ENCODE measurements around the gene HEXIM1. TPM values are rescaled to one million over a fixed set of nuclear protein-coding genes. Genes with fewer than 3 reads are reported as not detected.

HEXIM1 gene
- total and polyA plus RNA-seq, 2 experiments from 2014 or later: 9.2 to 10.9 TPM

GRCh38 chr17:45177563-45177962, 29.3 kb downstream of the HEXIM1 start:
- Histone ChIP-seq H3K4me2 (no peak overlapping the region), H3K27me3 (ENCODE audit: insufficient read depth) (no peaks in the 10 kb centered on the region), H3K9me2 (ENCODE audit: insufficient read depth) (no peaks in the 10 kb centered on the region), H2AFZ (no peak overlapping the region), H3K4me1 (ENCODE audit: insufficient read depth) (peaks cover 12% of the 10 kb centered on the region), H3K36me3 (ENCODE audit: insufficient read depth) (no peaks in the 10 kb centered on the region), H3F3A (replicated peaks; ENCODE audit: low read depth) (no peaks in the 10 kb centered on the region), H3K79me2 (replicated peaks; ENCODE audit: insufficient read depth) (no peaks in the 10 kb centered on the region), H3K27ac (ENCODE audit: low read depth) (no peak overlapping the region), H3K4me3 (no peak overlapping the region), H4K20me1 (replicated peaks; ENCODE audit: insufficient read depth) (no peaks in the 10 kb centered on the region)
- Mint-ChIP-seq H3K9me3 (peaks cover 2% of the 10 kb centered on the region; the same call in 1 of the 3 replicates), H3K4me3 (no peak overlapping the region), H3K36me3 (ENCODE audit: low read depth) (no peaks in the 10 kb centered on the region), H3K27me3 (ENCODE audit: insufficient read depth, low read depth, poor library complexity) (peaks cover 17% of the 10 kb centered on the region), H3K27ac (no peak overlapping the region), H3K4me1 (peaks cover 9% of the 10 kb centered on the region)
- DNase-seq (ENCODE audit: low spot score) (no peak), ATAC-seq (no peak)
- TF ChIP-seq EZH2phosphoT487 (IDR thresholded peaks at IDR 0.05; ENCODE audit: unreplicated experiment) (no peak), ETS1 (IDR thresholded peaks at IDR 0.05) (no peak), STAT1 (IDR thresholded peaks at IDR 0.05; ENCODE audit: unreplicated experiment) (no peak), ZNF114 (CRISPR knock-in tag; IDR thresholded peaks at IDR 0.05) (no peak), CREB1 (CRISPR knock-in tag; IDR thresholded peaks at IDR 0.05; ENCODE audit: low read depth) (no peak), REST (IDR thresholded peaks at IDR 0.05; ENCODE audit: unreplicated experiment) (no peak), ZNF331 (CRISPR knock-in tag; IDR thresholded peaks at IDR 0.05; ENCODE audit: low read depth) (no peak), JUNB (IDR thresholded peaks at IDR 0.05; ENCODE audit: unreplicated experiment) (no peak)

GRCh38 chr17:45184144-45184543, 35.9 kb downstream of the HEXIM1 start:
- no peak overlapping the region; the same call in 2 of the 3 replicates for H3K4me3 Mint-ChIP-seq
- no peaks in the 10 kb centered on the region for H3K36me3 ChIP-seq (ENCODE audit: insufficient read depth)
- no peaks in the 10 kb centered on the region for H4K20me1 ChIP-seq (replicated peaks; ENCODE audit: insufficient read depth)
- no peaks in the 10 kb centered on the region for H3K4me1 ChIP-seq (ENCODE audit: insufficient read depth)
- no peak overlapping the region for H3K27ac ChIP-seq (ENCODE audit: low read depth)
- H3F3A ChIP-seq (replicated peaks; ENCODE audit: low read depth): no peaks in the 10 kb centered on the region
- H3K79me2 ChIP-seq (replicated peaks; ENCODE audit: insufficient read depth): no peaks in the 10 kb centered on the region
- no peak overlapping the region for H3K4me2 ChIP-seq
- H3K9me2 ChIP-seq (ENCODE audit: insufficient read depth): no peaks in the 10 kb centered on the region
- no peaks in the 10 kb centered on the region for H3K27me3 ChIP-seq (ENCODE audit: insufficient read depth)
- H2AFZ ChIP-seq: no peak overlapping the region
- DNase-seq (ENCODE audit: low spot score): no peak
- no peaks in the 10 kb centered on the region for H3K36me3 Mint-ChIP-seq (ENCODE audit: low read depth)
- no peak overlapping the region for H3K4me3 ChIP-seq
- peaks cover 2% of the 10 kb centered on the region; the same call in 1 of the 3 replicates for H3K9me3 Mint-ChIP-seq
- peaks cover 13% of the 10 kb centered on the region for H3K27me3 Mint-ChIP-seq (ENCODE audit: insufficient read depth, low read depth, poor library complexity)
- ATAC-seq: no peak
- no peak overlapping the region; the same call in 1 of the 2 replicates for H3K27ac Mint-ChIP-seq
- H3K4me1 Mint-ChIP-seq: peaks cover 2% of the 10 kb centered on the region; the same call in 2 of the 3 replicates
- TF ChIP-seq POLR2AphosphoS5 (IDR thresholded peaks at IDR 0.05; ENCODE audit: low read depth) (no peak), ETS1 (IDR thresholded peaks at IDR 0.05) (no peak), ZNF114 (CRISPR knock-in tag; IDR thresholded peaks at IDR 0.05) (no peak), REST (IDR thresholded peaks at IDR 0.05; ENCODE audit: unreplicated experiment) (no peak), CTCF (conservative IDR thresholded peaks at IDR 0.05; ENCODE audit: low read depth in 2 of 2) (no peak), CREB1 (CRISPR knock-in tag; IDR thresholded peaks at IDR 0.05; ENCODE audit: low read depth) (no peak), NANOG (IDR thresholded peaks at IDR 0.05; ENCODE audit: borderline replicate concordance) (no peak)
